ENCODE data around the gene GET3.

GRCh38 chr19:12720851-12721655 lies 16.2 kb upstream of the GET3 start:
- TF ChIP-seq, protein P1, sequence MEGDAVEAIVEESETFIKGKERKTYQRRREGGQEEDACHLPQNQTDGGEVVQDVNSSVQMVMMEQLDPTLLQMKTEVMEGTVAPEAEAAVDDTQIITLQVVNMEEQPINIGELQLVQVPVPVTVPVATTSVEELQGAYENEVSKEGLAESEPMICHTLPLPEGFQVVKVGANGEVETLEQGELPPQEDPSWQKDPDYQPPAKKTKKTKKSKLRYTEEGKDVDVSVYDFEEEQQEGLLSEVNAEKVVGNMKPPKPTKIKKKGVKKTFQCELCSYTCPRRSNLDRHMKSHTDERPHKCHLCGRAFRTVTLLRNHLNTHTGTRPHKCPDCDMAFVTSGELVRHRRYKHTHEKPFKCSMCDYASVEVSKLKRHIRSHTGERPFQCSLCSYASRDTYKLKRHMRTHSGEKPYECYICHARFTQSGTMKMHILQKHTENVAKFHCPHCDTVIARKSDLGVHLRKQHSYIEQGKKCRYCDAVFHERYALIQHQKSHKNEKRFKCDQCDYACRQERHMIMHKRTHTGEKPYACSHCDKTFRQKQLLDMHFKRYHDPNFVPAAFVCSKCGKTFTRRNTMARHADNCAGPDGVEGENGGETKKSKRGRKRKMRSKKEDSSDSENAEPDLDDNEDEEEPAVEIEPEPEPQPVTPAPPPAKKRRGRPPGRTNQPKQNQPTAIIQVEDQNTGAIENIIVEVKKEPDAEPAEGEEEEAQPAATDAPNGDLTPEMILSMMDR (IDR thresholded peaks at IDR 0.05) = no peak
- TF ChIP-seq POLR2A (IDR thresholded peaks at IDR 0.05) (no peak), POLR2AphosphoS5 (IDR thresholded peaks at IDR 0.05) (no peak)
